Mesothelial cell of epicardium (in vitro differentiated cells): ENCODE measurements around the gene DCTN3. TPM values are rescaled to one million over a fixed set of nuclear protein-coding genes. Genes with fewer than 3 reads are reported as not detected.
"Not testable (repeated sequence)": the region's sequence is repeated elsewhere in the genome, so short reads cannot be mapped to it uniquely, and the experiment has no call there.

Source experiments
- DNase-seq, 2 experiments: peaks; one replicate each; pipeline ENCODE4 v3.0.0; 2021; ENCODE audit warnings: low spot score in 2 of 2; ENCODE audit not compliant: unreplicated experiment in 2 of 2
- H3K27ac Mint-ChIP-seq: 2 replicates; pipeline ENCODE4 v1.8.0; 2021; ENCODE audit warnings: mixed read lengths
- H3K27me3 Mint-ChIP-seq: 2 replicates; pipeline ENCODE4 v1.8.0; 2021; ENCODE audit warnings: low read depth, mixed read lengths
- H3K36me3 Mint-ChIP-seq: 2 replicates; pipeline ENCODE4 v1.8.0; 2021; ENCODE audit warnings: mixed read lengths
- H3K4me1 Mint-ChIP-seq: 2 replicates; pipeline ENCODE4 v1.8.0; 2021; ENCODE audit warnings: mixed read lengths
- H3K4me3 Mint-ChIP-seq: 2 replicates; pipeline ENCODE4 v1.8.0; 2021; ENCODE audit warnings: mild to moderate bottlenecking, moderate library complexity, mixed read lengths
- H3K9me3 Mint-ChIP-seq: 2 replicates; pipeline ENCODE4 v1.8.0; 2021; ENCODE audit warnings: mixed read lengths
- CTCF ChIP-seq: fragments of 200-600 bp; sonication (generic); IDR thresholded peaks from one replicate; pipeline ENCODE4 v1.5.0; 2021; ENCODE audit warnings: antibody characterized with exemption; ENCODE audit not compliant: unreplicated experiment
- total RNA-seq: library from RNA; stranded (reverse); gene quantifications from 3 replicates; pipeline ENCODE4 v1.2.1, GENCODE V29; 2021

Gene DCTN3
- total RNA-seq, 1 donor from 2014 or later, result 77.1 TPM

- no peaks in the 10 kb centered on the region for H3K27me3 Mint-ChIP-seq
- no peak overlapping the region for H3K4me3 Mint-ChIP-seq
- no peak overlapping the region for H3K27ac Mint-ChIP-seq
- H3K9me3 Mint-ChIP-seq, result no peaks in the 10 kb centered on the region
- no peak for DNase-seq
- H3K4me1 Mint-ChIP-seq, result peaks cover 23% of the 10 kb centered on the region
- H3K36me3 Mint-ChIP-seq, result peaks cover 6% of the 10 kb centered on the region
- no peak for TF ChIP-seq CTCF
Measured at GRCh38 chr9:34644766-34645314, 24.5 kb upstream of the DCTN3 start.

- Mint-ChIP-seq H3K4me3 (no peak overlapping the region), H3K27ac (no peak overlapping the region)
Measured at GRCh38 chr9:34642679-34643078, 22.4 kb upstream of the DCTN3 start.

GRCh38 chr9:34639322-34639721, 19.0 kb upstream of the DCTN3 start:
- not testable (repeated sequence) for H3K27ac Mint-ChIP-seq, H3K27me3 Mint-ChIP-seq

More at GRCh38 chr9:34642679-34643078, 22.4 kb upstream of the DCTN3 start:
- H3K9me3 Mint-ChIP-seq, result no peaks in the 10 kb centered on the region
- TF ChIP-seq CTCF, result no peak
- H3K27me3 Mint-ChIP-seq, result no peaks in the 10 kb centered on the region
- H3K4me1 Mint-ChIP-seq, result peaks cover 28% of the 10 kb centered on the region
- H3K36me3 Mint-ChIP-seq, result no peaks in the 10 kb centered on the region
- no peak for DNase-seq

GRCh38 chr9:34638138-34638445, 17.8 kb upstream of the DCTN3 start:
- peaks cover 2% of the 10 kb centered on the region for H3K36me3 Mint-ChIP-seq
- peak overlapping the region; percentile 78 for H3K4me3 Mint-ChIP-seq
- no peak for DNase-seq
- peaks cover 26% of the 10 kb centered on the region for H3K4me1 Mint-ChIP-seq
- H3K27me3 Mint-ChIP-seq, result no peaks in the 10 kb centered on the region
- H3K9me3 Mint-ChIP-seq, result no peaks in the 10 kb centered on the region
- no peak for TF ChIP-seq CTCF
- peak overlapping the region; percentile 78 for H3K27ac Mint-ChIP-seq

More at GRCh38 chr9:34639322-34639721, 19.0 kb upstream of the DCTN3 start:
- H3K4me3 Mint-ChIP-seq, H3K9me3 Mint-ChIP-seq, H3K36me3 Mint-ChIP-seq, DNase-seq: not testable (repeated sequence)
- H3K4me1 Mint-ChIP-seq, result peaks cover 26% of the 10 kb centered on the region

- H3K27me3 Mint-ChIP-seq, result peaks cover 3% of the 10 kb centered on the region
- H3K9me3 Mint-ChIP-seq, result no peaks in the 10 kb centered on the region
Measured at GRCh38 chr9:34637356-34638137, 17.3 kb upstream of the DCTN3 start, which contains the start of gene SIGMAR1. Gene SIGMAR1, minus strand, starts transcription at chr9:34637787. Its CDS starts 90 bp downstream, at chr9:34637697.

More at GRCh38 chr9:34637356-34638137, 17.3 kb upstream of the DCTN3 start, which contains the start of gene SIGMAR1:
- Mint-ChIP-seq H3K27ac (peak within 1 kb of the TSS; percentile 78), H3K4me1 (peaks cover 24% of the 10 kb centered on the region), H3K4me3 (peak within 1 kb of the TSS; percentile 78), H3K36me3 (peaks cover 2% of the 10 kb centered on the region)
- peak; percentile 79 to 88 for DNase-seq
- no peak for TF ChIP-seq CTCF
